Kidney (tissue), 14 donors: Measurements from ENCODE around the gene TTLL13. TPM values are rescaled to one million over a fixed set of nuclear protein-coding genes. Genes with fewer than 3 reads are reported as not detected.

Source experiments
- DNase-seq, 5 donors: peaks; one replicate each; pipeline ENCODE4 v3.0.0-alpha.2; 2013 to 2020
- FAIRE-seq: peaks from 2 replicates; lab custom pipeline; 2012; peaks lifted over from hg19 to GRCh38; lab: Jason Lieb, UNC
- H3K27ac ChIP-seq, 2 donors: one replicate each; pipeline ENCODE4 v1.7.0; 2013; ENCODE audit warnings: low read depth in 2 of 2, low read length in 2 of 2, inconsistent platforms in 1 of 2
- H3K27me3 ChIP-seq: one replicate; pipeline ENCODE4 v1.7.1; 2013; ENCODE audit warnings: low read length, inconsistent platforms; ENCODE audit not compliant: control insufficient read depth, insufficient read depth
- H3K36me3 ChIP-seq, 3 donors: one replicate each; pipeline versions ENCODE4 v1.7.0 to v1.7.1; 2013; ENCODE audit warnings: low read length in 3 of 3, control low read depth in 1 of 3, inconsistent platforms in 1 of 3; ENCODE audit not compliant: insufficient read depth in 3 of 3, control insufficient read depth in 2 of 3
- H3K4me1 ChIP-seq, 3 donors: one replicate each; pipeline versions ENCODE4 v1.7.0 to v1.7.1; 2013; ENCODE audit warnings: low read length in 3 of 3, inconsistent platforms in 1 of 3, low read depth in 1 of 3; ENCODE audit not compliant: control insufficient read depth in 2 of 3, insufficient read depth in 2 of 3
- H3K4me3 ChIP-seq, 3 donors: one replicate each; pipeline versions ENCODE4 v1.7.0 to v1.8.1; 2013; ENCODE audit warnings: low read length in 3 of 3, control low read depth in 1 of 3, inconsistent platforms in 1 of 3
- H3K9ac ChIP-seq, 3 donors: one replicate each; pipeline versions ENCODE4 v1.7.0 to v1.7.1; 2013; ENCODE audit warnings: low read length in 3 of 3, control low read depth in 1 of 3, inconsistent platforms in 1 of 3
- H3K9me3 ChIP-seq, 3 donors: one replicate each; pipeline versions ENCODE4 v1.7.0 to v1.7.1; 2013; ENCODE audit warnings: low read length in 3 of 3, control low read depth in 1 of 3, inconsistent platforms in 1 of 3; ENCODE audit not compliant: control insufficient read depth in 2 of 3, insufficient read depth in 1 of 3
- CTCF ChIP-seq: IDR thresholded peaks from 3 replicates; pipeline ENCODE4 v1.5.1; 2012; ENCODE audit warnings: mild to moderate bottlenecking, moderate library complexity, borderline replicate concordance; ENCODE audit not compliant: insufficient read depth; ENCODE audit errors: extremely low read depth
- intact Hi-C: fragments of 100-400 bp; cut with DNase I; formaldehyde crosslinking; loops from one replicate; pipeline ENCODE4 v1.11.1; 2022
- polyA plus RNA-seq: library from polyadenylated mRNA; stranded (reverse); fragments of 350-450 nt; fragmentation: Illumina TruSeq; extraction: RNeasy Lipid Tissue Mini Kit (QIAGEN cat#74804); gene quantifications from one replicate; pipeline ENCODE4 v1.2.3, GENCODE V29; 2014; ENCODE audit warnings: low read depth, low replicate concordance; ENCODE audit not compliant: insufficient read depth
- total RNA-seq: library from RNA; stranded (reverse); fragmentation: NEBNext Ultra II Directional; extraction: Animal tissue kit (Norgen Biotek cat#: 25700); gene quantifications from one replicate; pipeline ENCODE4 v1.2.1, GENCODE V29; 2021
- donor health status: control.
- donor health status: control.
- donor health status: control.
- donor health status: control.
- donor health status: control.
- donor health status: DM: yes; HTN: yes; CAD: no.
- donor health status: Normal renal cell carcinoma (clear cell type).

Gene TTLL13
- total and polyA plus RNA-seq, 2 donors from 2014 or later = 0.54 to 0.88 TPM

GRCh38 chr15:90212221-90213098, 36.9 kb upstream of the TTLL13 start:
- no peak overlapping the region for H3K4me3 ChIP-seq
- DNase-seq = peak in 1 of 5 donors; percentile 82
- intact Hi-C loops = no loop called here
- FAIRE-seq = no peak
- peaks cover 0 to 25% (median 20%) of the 10 kb centered on the region in 3 donors for H3K4me1 ChIP-seq
- no peaks in the 10 kb centered on the region for H3K27me3 ChIP-seq
- peak overlapping the region; percentile 79 to 85 for H3K27ac ChIP-seq
- H3K9ac ChIP-seq = peak overlapping the region in 1 of 3 donors; percentile 35
- H3K9me3 ChIP-seq = no peaks in the 10 kb centered on the region
- no peak for TF ChIP-seq CTCF
- H3K36me3 ChIP-seq = peaks cover 0 to 2% (median 1%) of the 10 kb centered on the region in 3 donors

GRCh38 chr15:90213122-90213817, 36.1 kb upstream of the TTLL13 start:
- DNase-seq = peak in 1 of 5 donors; percentile 30
- Histone ChIP-seq H3K9ac (no peak overlapping the region), H3K4me3 (no peak overlapping the region), H3K27ac (peak overlapping the region; percentile 59 to 76), H3K36me3 (peaks cover 1 to 9% (median 6%) of the 10 kb centered on the region in 3 donors), H3K9me3 (no peaks in the 10 kb centered on the region), H3K27me3 (no peaks in the 10 kb centered on the region), H3K4me1 (peaks cover 0 to 25% (median 20%) of the 10 kb centered on the region in 3 donors)
- TF ChIP-seq CTCF = no peak
- intact Hi-C loops = no loop called here
- FAIRE-seq = no peak

GRCh38 chr15:90213818-90214204, 35.5 kb upstream of the TTLL13 start:
- Histone ChIP-seq H3K4me3 (no peak overlapping the region), H3K4me1 (peaks cover 0 to 25% (median 20%) of the 10 kb centered on the region in 3 donors)
- no peak for DNase-seq

More at GRCh38 chr15:90213818-90214204, 35.5 kb upstream of the TTLL13 start:
- Histone ChIP-seq H3K36me3 (peaks cover 2 to 10% (median 6%) of the 10 kb centered on the region in 3 donors), H3K27me3 (no peaks in the 10 kb centered on the region), H3K9me3 (no peaks in the 10 kb centered on the region), H3K9ac (no peak overlapping the region), H3K27ac (peak overlapping the region; percentile 42 to 76)
- no peak for TF ChIP-seq CTCF
- FAIRE-seq = no peak
- intact Hi-C loops = no loop called here
